Neural cell (in vitro differentiated cells): ENCODE results near the gene LAMA5. TPM values are rescaled to one million over a fixed set of nuclear protein-coding genes. Genes with fewer than 3 reads are reported as not detected.

Experiments
- H2AFZ ChIP-seq: fragments of 200-600, 300-800 bp; sonication (generic), shearing (Covaris generic); 2 replicates; pipeline ENCODE4 v1.6.0; 2014; ENCODE audit warnings: low read depth, mild to moderate bottlenecking, antibody characterized with exemption, low read length, moderate library complexity
- H3F3A ChIP-seq: fragments of 200-600 bp; shearing (Covaris generic); 2 replicates; pipeline ENCODE4 v1.6.1; 2016; ENCODE audit warnings: mild to moderate bottlenecking, moderate library complexity, mixed read lengths, antibody characterized with exemption, low read length; ENCODE audit not compliant: insufficient read depth, poor library complexity, severe bottlenecking
- H3K27ac ChIP-seq: fragments of 200-600, 300-800 bp; sonication (generic), shearing (Covaris generic); 2 replicates; pipeline ENCODE4 v1.5.1; 2014; ENCODE audit warnings: mild to moderate bottlenecking, low read length, moderate library complexity
- H3K27me3 ChIP-seq: fragments of 300-800, 200-600 bp; sonication (generic), shearing (Covaris generic); 2 replicates; pipeline ENCODE4 v1.6.0; 2014; ENCODE audit warnings: mild to moderate bottlenecking, low read depth, low read length, moderate library complexity; ENCODE audit not compliant: insufficient read depth
- H3K36me3 ChIP-seq: fragments of 300-800, 200-600 bp; sonication (generic), shearing (Covaris generic); 2 replicates; pipeline ENCODE4 v1.5.1; 2014; ENCODE audit warnings: mild to moderate bottlenecking, antibody characterized with exemption, low read length, moderate library complexity; ENCODE audit not compliant: insufficient read depth
- H3K4me2 ChIP-seq: fragments of 300-800, 200-600 bp; sonication (generic), shearing (Covaris generic); 2 replicates; pipeline ENCODE4 v1.6.0; 2014; ENCODE audit warnings: mild to moderate bottlenecking, low read length
- H3K4me3 ChIP-seq: fragments of 300-800, 200-600 bp; sonication (generic), shearing (Covaris generic); 2 replicates; pipeline ENCODE4 v1.5.1; 2014; ENCODE audit warnings: mild to moderate bottlenecking, low read length, moderate library complexity
- H3K79me2 ChIP-seq: fragments of 200-600 bp; shearing (Covaris generic); replicated peaks from 2 replicates; pipeline ENCODE4 v1.6.0; 2014; ENCODE audit warnings: mild to moderate bottlenecking, low read length, moderate library complexity; ENCODE audit not compliant: insufficient read depth
- H3K9ac ChIP-seq: fragments of 300-800, 200-600 bp; sonication (generic), shearing (Covaris generic); 2 replicates; pipeline ENCODE4 v1.6.1; 2016; ENCODE audit warnings: mild to moderate bottlenecking, low read length, mixed read lengths
- H3K9me2 ChIP-seq: fragments of 200-600 bp; shearing (Covaris generic); 2 replicates; pipeline ENCODE4 v1.6.1; 2016; ENCODE audit warnings: mild to moderate bottlenecking, low read length, mixed read lengths; ENCODE audit not compliant: insufficient read depth
- H3K9me3 ChIP-seq: fragments of 200-600, 300-800 bp; sonication (generic), shearing (Covaris generic); 2 replicates; pipeline ENCODE4 v1.6.1; 2016; ENCODE audit warnings: mild to moderate bottlenecking, mixed run types, low read length, moderate library complexity, mixed read lengths
- H4K20me1 ChIP-seq: fragments of 200-600 bp; shearing (Covaris generic); 2 replicates; pipeline ENCODE4 v1.6.1; 2016; ENCODE audit warnings: mild to moderate bottlenecking, mixed run types; ENCODE audit not compliant: insufficient read depth
- CTCF ChIP-seq: fragments of 450-650 bp; IDR thresholded peaks from 2 replicates; pipeline ENCODE4 v1.5.1; 2014; ENCODE audit warnings: antibody characterized with exemption, mild to moderate bottlenecking, moderate library complexity; ENCODE audit not compliant: poor library complexity, severe bottlenecking
- EP300 ChIP-seq: fragments of 450-650 bp; conservative IDR thresholded peaks from 2 replicates; pipeline ENCODE4 v1.6.1; 2014; ENCODE audit warnings: antibody characterized with exemption, mild to moderate bottlenecking, moderate library complexity; ENCODE audit not compliant: poor library complexity, severe bottlenecking
- EZH2 ChIP-seq: fragments of 200-600, 300-800 bp; shearing (Covaris generic), sonication (generic); IDR thresholded peaks from 2 replicates; pipeline ENCODE4 v1.6.1; 2014; ENCODE audit warnings: antibody characterized with exemption, low read length, borderline replicate concordance, mild to moderate bottlenecking; ENCODE audit not compliant: insufficient read depth, poor library complexity, severe bottlenecking
- MXI1 ChIP-seq: fragments of 450-650 bp; conservative IDR thresholded peaks from 2 replicates; pipeline ENCODE4 v1.6.1; 2014; ENCODE audit warnings: antibody characterized with exemption, mild to moderate bottlenecking; ENCODE audit not compliant: poor library complexity, severe bottlenecking
- POLR2AphosphoS5 ChIP-seq: IDR thresholded peaks from 2 replicates; pipeline ENCODE4 v1.6.1; 2012
- RAD21 ChIP-seq: fragments of 450-650 bp; conservative IDR thresholded peaks from 2 replicates; pipeline ENCODE4 v1.6.1; 2014; ENCODE audit warnings: antibody characterized with exemption, mild to moderate bottlenecking, moderate library complexity
- REST ChIP-seq: IDR thresholded peaks from 2 replicates; pipeline ENCODE4 v1.6.1; 2012; ENCODE audit warnings: borderline replicate concordance
- SMC3 ChIP-seq: fragments of 450-650 bp; conservative IDR thresholded peaks from 2 replicates; pipeline ENCODE4 v1.6.1; 2014; ENCODE audit warnings: antibody characterized with exemption, mild to moderate bottlenecking, moderate library complexity; ENCODE audit not compliant: poor library complexity
- TAF1 ChIP-seq: IDR thresholded peaks from 2 replicates; pipeline ENCODE4 v1.6.1; 2012; ENCODE audit warnings: low read depth
- polyA plus RNA-seq: library from polyadenylated mRNA; depleted of rRNA; stranded (reverse); fragments of >200 nt; gene quantifications from 2 replicates; pipeline ENCODE4 v1.2.3, GENCODE V29; 2014

LAMA5 gene
- polyA plus RNA-seq, 1 donor from 2014 or later, result 27.2 TPM

- H4K20me1 ChIP-seq, result no peaks in the 10 kb centered on the region
- H3K9me2 ChIP-seq, result no peaks in the 10 kb centered on the region
- H3K79me2 ChIP-seq, result no peaks in the 10 kb centered on the region
- TF ChIP-seq TAF1 (no peak), POLR2AphosphoS5 (no peak), RAD21 (no peak), EP300 (no peak), EZH2 (no peak), SMC3 (no peak), MXI1 (no peak)
- no peak overlapping the region for H3K9ac ChIP-seq
- H3K27ac ChIP-seq, result no peak overlapping the region
- H3K36me3 ChIP-seq, result no peaks in the 10 kb centered on the region
- H3K4me3 ChIP-seq, result no peak overlapping the region
- no peaks in the 10 kb centered on the region for H3F3A ChIP-seq
- no peak overlapping the region for H2AFZ ChIP-seq
- H3K4me2 ChIP-seq, result no peak overlapping the region
- H3K27me3 ChIP-seq, result no peaks in the 10 kb centered on the region
- no peaks in the 10 kb centered on the region for H3K9me3 ChIP-seq
Measured at GRCh38 chr20:62282103-62282502, 85.0 kb downstream of the LAMA5 start.

GRCh38 chr20:62281161-62281933, 85.8 kb downstream of the LAMA5 start:
- Histone ChIP-seq H3K9me2 (no peaks in the 10 kb centered on the region), H3K9ac (no peak overlapping the region), H3K79me2 (no peaks in the 10 kb centered on the region), H3K9me3 (no peaks in the 10 kb centered on the region), H3K27ac (no peak overlapping the region), H2AFZ (no peak overlapping the region), H3K36me3 (no peaks in the 10 kb centered on the region), H3F3A (no peaks in the 10 kb centered on the region), H3K27me3 (no peaks in the 10 kb centered on the region), H4K20me1 (no peaks in the 10 kb centered on the region), H3K4me3 (no peak overlapping the region), H3K4me2 (no peak overlapping the region)
- TF ChIP-seq EZH2, result no peak
- no peak for TF ChIP-seq SMC3
- TF ChIP-seq POLR2AphosphoS5, result no peak
- TF ChIP-seq RAD21, result no peak
- no peak for TF ChIP-seq CTCF
- no peak for TF ChIP-seq EP300
- no peak for TF ChIP-seq REST
- no peak for TF ChIP-seq MXI1
- TF ChIP-seq TAF1, result no peak
